HG02970 (cell line): ENCODE results near the gene WDR27.
"Not testable (repeated sequence)": the region's sequence is repeated elsewhere in the genome, so short reads cannot be mapped to it uniquely, and the experiment has no call there.

Experiments
- ATAC-seq: cut with Tn5 transposase; IDR thresholded peaks from one replicate; pipeline ENCODE4 v1.9.1; 2021; ENCODE audit warnings: mild to moderate bottlenecking, moderate library complexity, moderate number of reproducible peaks; ENCODE audit not compliant: unreplicated experiment, low FRiP score

WDR27 gene

DNA sequence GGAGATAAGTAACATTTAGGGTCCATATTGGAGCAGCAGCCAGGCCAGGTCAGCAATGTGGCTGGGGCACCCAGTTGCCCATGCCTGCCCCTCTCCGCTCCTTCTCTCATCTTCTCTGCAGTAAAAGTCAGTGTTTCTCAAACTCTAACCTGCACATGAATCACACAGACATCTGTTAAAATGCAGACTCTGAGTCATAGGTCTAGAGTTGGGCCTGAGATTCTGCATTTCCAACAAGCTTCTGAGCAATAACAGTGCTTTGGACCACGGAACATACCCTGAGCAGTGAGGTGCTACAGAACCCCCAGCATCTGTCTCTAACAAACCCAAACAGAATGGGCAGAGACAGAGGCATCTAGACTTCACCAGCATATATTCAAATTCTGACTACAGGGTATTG lies 12.3 kb upstream of the WDR27 start:
- ATAC-seq, result no peak

DNA sequence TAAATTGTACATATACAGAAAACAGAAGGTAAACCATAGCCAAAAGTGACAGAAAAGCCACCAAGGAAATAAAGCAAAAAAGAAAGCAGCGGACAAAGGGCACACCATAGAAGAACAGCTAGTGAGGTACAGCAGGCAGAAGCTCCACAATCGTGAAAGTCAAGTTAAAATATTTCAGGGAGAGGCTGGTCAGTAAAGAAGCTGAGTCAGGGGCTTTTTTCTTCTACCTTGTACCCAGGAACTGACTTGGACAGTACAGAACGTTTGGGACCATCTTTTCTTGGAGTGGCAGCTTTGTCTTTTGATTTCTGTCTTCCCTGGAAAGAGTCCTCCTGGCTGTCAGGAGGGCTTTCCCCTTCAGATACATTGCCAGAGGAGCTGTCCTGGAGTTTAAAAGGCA lies 8.2 kb upstream of the WDR27 start:
- ATAC-seq, result no peak

DNA sequence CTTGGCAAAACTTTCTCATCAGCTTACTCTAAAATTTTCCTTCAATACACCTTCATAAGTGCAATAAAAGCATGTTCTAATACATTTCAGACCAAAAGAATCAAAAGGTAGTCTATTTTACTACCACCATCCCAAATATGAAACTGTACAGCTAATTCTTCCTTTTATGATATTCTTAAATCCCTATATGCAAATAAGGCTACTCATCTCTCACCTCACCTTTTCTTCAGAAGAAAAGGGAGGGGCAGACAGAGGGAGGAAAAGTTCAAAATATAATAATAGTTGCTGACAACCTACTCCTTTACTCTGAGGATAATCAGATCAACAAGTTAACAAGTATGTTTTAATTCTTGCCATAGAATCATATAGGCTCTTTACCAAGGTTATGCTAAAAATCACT lies 7.5 kb upstream of the WDR27 start:
- no peak for ATAC-seq

DNA sequence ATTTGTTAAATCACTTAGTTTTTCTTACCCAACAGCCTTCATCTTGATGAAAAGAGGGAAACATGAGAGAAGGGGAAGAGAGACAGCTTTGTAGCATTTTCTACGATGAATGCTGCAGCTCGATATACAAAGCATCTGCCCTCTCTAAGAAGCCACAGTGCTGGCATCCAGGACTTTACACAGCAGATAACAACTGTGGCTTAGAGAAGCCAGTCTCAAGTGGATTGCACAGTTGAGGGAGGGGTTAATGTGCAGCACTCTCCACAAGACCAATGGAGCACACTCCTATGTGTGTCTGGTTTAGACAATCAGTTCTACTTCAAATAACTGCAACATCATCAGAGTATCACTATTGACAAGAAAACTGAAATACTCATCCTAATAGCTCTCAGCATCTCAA lies 5.9 kb upstream of the WDR27 start:
- ATAC-seq, result no peak

DNA sequence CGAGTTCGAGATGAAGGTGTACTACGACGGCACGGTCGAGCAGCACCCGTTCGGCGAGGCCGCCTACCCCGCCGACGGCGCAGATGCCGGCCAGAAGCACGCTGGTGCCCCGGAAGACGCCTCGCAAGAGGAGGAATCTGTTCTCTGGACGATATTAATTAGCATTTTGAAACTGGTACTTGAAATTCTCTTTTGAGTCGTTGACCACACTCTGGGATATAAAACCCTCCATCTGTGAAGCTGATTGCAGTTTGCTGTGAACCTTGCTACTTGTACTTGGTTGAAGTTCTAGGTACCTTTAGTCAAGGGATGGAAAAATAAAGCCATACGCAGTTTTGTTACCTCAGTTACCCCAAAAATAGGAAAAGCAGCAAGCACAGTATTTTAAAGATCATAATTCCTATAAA lies 1.0 kb upstream of the WDR27 start:
- no peak for ATAC-seq

DNA sequence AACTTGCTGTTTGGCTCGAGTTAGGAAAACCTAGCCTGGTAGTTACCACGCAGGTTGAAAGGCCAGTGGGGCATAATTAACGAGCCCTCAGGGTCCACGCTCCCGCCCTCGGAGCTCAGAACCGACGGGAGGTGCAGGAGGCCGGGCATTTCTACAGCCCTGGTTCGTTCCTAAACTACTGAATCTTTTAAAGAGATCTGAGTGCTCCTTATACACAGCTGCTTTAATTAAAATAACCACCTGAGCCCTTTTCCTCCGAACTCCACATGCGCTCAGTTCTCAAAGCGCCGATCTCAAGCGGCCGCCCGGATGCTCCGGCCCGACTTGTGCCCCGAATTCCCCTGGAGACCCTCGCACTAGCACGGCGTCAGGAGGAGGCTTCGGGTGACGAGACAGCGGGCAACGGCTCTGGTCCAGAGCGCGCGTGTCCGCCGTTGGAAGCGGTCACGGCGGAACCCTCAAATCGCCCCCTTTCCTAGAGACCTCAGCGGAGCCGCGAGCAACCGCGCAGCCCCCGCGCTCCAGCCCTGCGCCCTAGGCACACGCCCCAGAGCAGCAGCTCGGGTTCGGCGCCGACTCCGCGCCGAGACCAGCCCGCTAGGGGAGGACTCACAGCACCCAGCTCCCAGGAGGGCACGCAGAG lies 397 bp downstream of the WDR27 start:
- ATAC-seq, result no peak

DNA sequence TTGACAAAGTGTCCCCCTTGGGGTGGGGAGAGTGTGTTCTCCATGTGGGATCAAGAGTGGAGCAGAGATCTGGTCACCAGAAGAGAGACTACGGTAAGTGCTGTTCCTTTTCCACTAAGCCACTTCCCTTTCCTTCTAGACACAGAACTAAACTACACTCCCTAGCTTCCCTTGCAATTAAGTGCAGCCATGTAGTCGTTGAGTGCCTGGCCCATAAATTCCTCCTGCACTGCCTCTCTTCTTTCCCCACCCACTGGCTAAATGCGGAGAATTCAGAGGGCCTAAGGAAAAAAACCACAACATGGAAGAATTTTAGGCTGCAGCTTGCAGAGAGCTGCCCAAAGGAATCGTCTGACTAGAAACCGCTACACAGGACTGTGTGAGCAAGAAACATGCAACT lies 1.5 kb downstream of the WDR27 start:
- no peak for ATAC-seq

DNA sequence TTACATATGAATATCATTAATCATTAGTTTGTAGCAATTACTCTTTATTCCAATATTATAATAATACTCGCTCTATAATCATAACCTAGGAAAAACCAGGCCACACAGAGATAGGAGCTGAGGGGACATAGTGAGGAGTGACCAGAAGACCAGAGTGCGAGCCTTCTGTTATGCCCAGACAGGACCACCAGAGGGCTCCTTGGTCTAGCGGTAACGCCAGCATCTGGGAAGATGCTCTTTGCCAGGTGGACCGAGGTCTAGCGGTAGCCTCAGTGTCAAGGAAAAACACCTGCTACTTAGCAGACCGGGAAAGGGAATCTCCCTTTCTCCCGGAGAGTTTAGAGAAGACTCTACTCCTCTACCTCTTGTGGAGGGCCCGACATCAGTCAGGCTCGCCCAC lies 4.7 kb downstream of the WDR27 start:
- ATAC-seq, result not testable (repeated sequence)

DNA sequence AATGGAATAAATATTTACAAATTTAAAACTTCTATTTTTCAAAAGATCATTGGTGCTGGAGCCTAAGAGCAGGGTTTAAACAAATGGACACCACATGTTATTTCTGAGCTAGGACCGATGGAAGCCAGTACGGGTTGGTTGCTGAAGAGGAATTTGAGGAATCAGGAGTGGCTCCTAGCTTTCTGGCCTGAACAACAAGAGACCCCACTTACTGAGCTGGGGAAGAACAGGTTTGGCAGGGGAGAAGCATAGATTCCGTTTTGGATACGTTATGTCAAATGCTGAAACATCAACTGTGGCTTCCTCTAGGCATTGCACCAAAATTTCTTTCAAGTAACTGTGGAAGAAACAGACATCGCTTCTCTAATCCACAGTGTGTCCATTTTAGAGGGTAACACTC lies 6.7 kb downstream of the WDR27 start:
- ATAC-seq, result no peak

DNA sequence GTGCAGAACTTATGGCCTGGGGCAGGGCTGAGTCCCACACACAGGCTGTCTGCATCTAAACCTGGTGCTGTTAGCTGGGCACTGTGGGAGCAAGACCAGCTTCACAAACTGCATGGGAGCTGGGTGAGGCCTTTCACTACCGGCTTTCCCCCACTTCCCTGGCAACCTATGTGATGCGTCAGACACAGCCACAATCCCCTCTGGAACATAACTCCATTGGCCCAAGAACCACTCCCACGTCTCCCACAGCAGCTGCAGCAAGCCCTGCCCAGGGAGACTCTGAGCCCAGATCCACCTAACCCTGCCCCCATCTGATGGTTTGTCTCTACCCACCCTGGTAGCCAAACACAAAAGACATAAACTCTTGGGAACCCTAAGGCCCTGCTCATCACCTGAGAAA lies 9.3 kb downstream of the WDR27 start:
- no peak for ATAC-seq

DNA sequence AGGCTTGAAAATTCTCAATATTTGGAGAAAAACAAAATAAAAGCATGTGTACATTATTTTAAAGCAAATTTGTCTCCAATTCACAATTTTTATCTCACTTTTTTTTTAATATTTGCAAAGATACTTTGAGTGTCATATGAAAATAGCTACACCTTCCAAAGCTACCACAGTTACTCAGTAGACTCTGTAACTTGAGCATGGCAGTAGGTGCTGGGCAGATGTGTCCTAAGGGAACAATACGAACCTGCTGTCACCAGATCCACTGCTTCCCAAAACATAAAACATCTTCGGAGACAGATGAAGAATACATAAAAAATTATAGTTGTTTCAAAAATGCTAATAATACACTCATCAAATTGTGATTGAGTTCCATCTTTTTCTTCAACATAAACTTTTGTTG lies 10.6 kb downstream of the WDR27 start:
- no peak for ATAC-seq

DNA sequence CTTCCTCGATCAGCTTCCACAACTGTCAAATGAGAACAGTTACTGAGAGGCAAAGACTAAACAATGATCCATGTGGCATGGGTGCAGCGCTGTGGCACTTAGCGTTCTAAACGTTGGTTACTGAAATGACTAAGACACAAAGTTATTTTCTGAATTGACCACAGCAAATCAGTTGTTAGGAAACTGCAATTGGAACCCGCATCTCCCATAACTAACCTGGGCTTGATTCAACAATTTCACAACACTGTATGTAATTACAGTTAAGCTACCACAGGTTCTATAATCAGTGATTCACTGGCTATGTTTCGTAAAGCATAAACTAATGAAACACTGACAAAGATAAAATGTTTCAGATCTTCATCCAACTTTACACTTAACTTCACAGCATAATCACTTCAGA lies 12.5 kb downstream of the WDR27 start:
- no peak for ATAC-seq

DNA sequence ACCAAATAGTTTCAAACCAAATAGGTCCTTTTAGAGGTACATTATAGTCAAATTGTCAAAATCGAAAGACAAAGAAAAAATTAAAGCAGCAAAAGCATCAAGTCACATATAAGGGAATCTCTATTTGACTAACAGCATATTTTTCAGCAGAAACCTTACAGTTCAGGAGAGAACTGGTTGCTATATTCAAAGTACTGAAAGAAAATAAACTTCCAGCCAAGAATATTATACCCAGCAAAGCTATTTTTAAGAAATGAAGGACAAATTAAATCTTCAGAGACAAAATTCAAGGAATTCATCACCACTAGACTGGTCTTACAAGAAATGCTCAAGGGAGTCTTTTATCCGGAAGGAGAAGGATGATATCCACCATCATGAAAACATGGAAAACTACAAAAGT lies 16.0 kb downstream of the WDR27 start:
- ATAC-seq, result no peak

DNA sequence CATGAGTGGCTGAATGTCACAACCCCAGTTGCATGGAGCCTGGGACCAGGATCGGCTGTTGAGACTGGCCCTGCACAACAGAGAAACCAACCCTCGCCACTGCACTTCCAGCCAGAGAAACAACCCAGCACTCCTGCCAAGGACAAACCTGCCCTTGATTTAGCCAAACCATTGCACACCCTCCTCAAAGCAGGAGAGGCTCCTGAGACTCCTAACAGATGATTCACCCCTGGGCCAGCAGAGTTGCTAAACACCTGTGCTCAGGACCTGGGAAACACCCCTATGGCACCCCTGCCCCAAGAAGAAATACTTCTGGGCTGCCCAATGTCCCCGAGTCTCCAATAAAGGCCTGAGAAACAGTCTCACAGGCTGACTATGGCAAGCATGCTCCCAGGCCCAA lies 17.8 kb downstream of the WDR27 start:
- no peak for ATAC-seq

DNA sequence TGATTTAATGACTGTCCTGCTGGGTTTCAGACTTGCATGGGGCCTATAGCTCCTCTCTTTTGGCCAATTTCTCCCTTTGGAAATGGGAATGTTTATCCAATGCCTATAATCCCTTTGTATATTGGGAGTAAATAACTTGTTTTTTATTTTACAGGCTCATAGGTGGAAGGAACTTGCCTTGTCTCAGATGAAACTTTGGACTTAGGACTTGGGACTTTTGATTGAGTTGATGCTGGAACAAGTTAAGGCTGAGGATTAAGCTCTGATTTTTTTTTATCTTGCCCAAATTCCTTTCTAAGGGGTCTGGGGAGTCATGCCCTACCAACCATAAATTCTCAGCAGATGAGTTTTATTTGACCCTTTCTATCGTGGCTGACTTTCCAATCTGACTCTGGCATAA lies 23.5 kb downstream of the WDR27 start:
- no peak for ATAC-seq

DNA sequence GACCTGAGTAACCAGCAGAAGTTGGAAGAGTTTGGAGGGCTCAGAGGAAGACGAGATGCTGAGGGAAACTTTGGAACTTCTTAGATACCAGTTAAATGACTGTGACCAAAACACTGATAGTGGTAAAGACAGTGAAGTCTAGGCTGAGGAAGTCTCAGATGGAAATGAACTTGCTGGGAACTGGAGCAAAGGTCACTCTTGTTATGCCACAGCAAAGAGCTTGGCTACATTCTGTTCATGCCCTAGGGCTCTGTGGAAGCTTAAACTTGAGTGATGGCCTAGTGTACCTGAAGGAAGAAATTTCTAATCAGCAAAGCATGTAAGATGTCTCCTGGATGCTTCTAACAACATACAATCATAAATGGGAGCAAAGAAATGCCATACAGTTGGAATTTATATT lies 24.7 kb downstream of the WDR27 start:
- ATAC-seq, result no peak

DNA sequence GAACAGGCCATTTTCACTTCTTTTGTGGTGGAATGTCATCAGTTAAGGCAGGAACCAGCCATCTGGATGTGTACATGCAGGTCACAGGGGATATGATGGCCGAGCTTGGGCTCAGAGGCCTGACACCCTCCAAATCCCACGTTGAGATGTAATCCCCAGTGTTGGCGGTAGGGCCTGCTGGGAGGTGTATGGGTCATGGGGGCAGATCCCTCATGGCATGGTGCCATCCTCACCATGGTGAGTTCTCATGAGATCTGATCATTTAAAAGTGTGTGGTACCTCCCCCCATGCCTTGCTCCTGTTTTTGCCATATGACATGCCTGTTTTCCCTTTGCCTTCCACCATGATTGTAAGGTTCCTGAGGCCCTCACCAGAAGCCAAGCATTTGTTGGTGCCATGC lies 26.8 kb downstream of the WDR27 start:
- no peak for ATAC-seq

DNA sequence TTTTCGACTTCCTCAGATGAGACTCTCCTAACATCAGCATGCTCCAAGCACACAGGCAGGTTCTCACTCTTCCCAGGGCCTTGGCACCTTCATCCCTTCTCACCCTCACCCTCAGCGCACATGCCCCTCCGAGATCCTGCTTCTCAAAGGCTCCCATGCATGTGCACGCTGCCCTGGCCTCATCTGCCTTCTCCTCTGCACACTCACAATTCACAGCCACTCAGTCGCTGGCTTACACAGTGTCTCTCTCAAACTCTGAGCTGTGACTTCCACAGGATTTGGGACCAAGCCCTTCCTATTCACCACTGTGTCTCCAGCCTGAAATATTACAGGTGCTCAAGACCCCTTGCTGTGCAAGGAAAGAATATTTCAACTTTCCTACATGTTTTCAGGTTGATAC lies 30.3 kb downstream of the WDR27 start:
- no peak for ATAC-seq

DNA sequence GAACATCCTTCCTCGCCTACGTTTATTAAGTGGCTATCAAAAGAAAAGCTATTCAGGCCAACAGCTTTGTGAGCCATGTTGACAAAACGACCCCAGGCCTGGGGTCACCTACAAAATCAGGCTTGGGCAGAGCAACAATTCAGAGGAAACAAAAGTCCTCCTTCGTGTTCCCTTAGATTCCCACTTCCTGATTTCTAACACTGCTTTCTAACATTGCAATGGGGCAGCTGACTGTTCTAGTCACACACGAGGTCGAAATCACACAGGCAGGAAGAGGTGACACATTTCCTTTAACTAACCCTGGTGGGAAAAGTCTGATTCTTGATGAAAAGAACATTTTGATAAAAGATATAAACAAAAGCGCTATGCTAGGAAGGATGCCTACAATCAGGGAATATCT lies 31.9 kb downstream of the WDR27 start:
- ATAC-seq, result no peak

DNA sequence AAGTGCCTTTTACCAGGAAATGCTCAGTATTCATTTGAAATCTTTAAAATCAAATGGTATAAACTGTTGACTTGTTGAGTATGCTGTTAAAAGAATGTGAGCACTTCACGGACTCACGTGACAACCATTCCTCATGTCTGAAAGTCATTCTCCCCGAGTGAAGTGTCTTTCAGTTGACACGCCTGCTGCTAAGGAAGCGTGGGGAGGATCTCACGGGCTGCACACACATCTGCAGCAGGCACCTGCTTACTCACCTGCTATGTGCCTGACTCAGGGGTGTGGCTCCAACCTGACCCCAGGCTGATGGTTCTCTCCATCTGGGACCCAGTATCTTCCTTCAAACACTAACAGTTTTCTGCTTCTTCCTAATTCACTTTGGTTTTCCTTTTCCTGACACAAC lies 32.7 kb downstream of the WDR27 start:
- ATAC-seq, result no peak

DNA sequence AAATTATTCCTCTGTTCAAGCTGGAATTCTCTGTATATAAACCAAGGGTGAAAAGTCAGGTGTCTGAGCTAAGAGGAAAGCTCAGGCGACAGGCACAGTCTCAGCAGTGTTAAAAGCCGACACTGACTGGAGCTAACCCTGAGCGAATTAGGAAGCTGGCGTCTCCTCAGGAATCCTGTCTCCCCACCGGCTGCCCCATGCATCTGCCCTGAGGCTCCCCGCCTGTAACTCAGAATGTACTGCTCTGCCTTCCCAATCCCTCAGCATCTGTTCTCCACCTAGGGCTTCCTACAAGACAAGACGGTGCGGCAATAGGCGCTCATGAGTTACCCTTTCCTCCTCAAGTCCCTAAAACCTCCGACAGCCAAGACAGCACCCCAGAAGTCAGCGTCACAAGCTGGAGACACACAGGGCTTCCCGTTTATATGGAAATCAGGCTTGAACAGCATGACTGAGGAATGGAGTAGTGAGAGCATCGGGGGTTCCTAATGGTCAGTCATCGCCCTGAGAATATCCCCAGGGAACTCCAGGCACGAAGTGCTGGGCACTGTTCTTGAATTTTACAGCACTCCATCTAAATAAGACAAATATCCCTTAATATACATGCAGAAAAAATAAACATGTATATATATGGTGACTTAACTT lies 33.5 kb downstream of the WDR27 start:
- ATAC-seq, result no peak

DNA sequence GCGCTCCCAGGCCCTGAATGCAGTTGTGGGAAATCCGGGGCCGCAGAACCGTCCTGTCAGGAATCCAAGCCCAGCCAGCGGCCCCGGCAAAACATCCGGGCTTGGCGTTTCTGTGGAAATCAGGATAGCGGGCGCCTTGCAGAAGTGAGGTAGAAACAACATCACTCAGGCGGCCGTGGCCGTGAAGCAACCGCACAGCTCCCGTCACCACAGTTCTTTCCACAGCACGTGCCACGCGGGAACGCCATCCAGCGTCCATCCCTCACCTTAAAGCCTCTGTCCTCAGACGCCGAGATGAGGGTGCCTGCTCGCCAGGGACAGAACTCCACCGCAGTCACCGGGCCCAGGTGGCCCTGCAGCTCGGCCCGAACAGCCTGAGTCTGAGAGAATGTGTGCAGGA lies 34.1 kb downstream of the WDR27 start:
- no peak for ATAC-seq

DNA sequence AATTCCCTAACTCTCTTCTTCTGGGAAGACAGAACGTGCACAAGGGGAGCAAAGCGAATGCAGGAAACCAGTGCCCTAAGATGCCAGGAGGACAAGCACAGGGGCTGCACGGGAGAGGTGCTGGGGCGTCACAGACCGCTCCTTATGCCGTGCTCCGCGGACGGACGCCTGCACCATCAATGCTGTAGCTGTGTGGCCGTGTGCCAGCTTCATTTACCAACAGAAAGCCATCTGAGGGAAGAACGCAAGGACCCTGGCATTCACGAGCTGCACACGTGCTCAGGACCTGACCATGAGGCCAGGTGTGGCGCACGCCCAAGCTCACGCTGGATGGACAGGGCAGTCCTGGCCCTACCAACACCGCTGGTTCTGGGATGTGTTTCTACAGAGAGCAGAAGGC lies 35.4 kb downstream of the WDR27 start:
- no peak for ATAC-seq
